Fibroblast of pulmonary artery (primary cell): Measurements from ENCODE around the gene ABHD17A.
"Not testable (repeated sequence)": the region's sequence is repeated elsewhere in the genome, so short reads cannot be mapped to it uniquely, and the experiment has no call there.

Experiments used
- DNase-seq: peaks from one replicate; pipeline ENCODE4 v3.0.0-alpha.2; 2010; ENCODE audit warnings: low read depth
- H3K4me3 ChIP-seq: replicated peaks from 2 replicates; pipeline ENCODE4 v1.5.1; 2011; ENCODE audit warnings: low read depth, mild to moderate bottlenecking, control low read depth, low read length, moderate library complexity
- CTCF ChIP-seq: IDR thresholded peaks from 2 replicates; pipeline ENCODE4 v1.5.1; 2011; ENCODE audit warnings: mild to moderate bottlenecking, control low read depth, low read length, inconsistent platforms; ENCODE audit errors: missing control alignments

Gene ABHD17A

GRCh38 chr19:1880611-1881392, 4.5 kb downstream of the ABHD17A start:
- DNase-seq: no peak
- no peak overlapping the region for H3K4me3 ChIP-seq
- TF ChIP-seq CTCF: no peak

- DNase-seq, H3K4me3 ChIP-seq: not testable (repeated sequence)
These were observed 5.3 kb downstream of the ABHD17A start for GRCh38 chr19:1879982-1880381.

- not testable (repeated sequence) for DNase-seq, H3K4me3 ChIP-seq
These were observed 6.7 kb downstream of the ABHD17A start for GRCh38 chr19:1878583-1878982.

GRCh38 chr19:1877280-1877660, 8.0 kb downstream of the ABHD17A start:
- not testable (repeated sequence) for H3K4me3 ChIP-seq, DNase-seq

- DNase-seq: not testable (repeated sequence)
These were observed 8.6 kb downstream of the ABHD17A start for GRCh38 chr19:1876496-1877279.

GRCh38 chr19:1875646-1876495, 9.4 kb downstream of the ABHD17A start:
- H3K4me3 ChIP-seq: peak overlapping the region; percentile 94
- peak; percentile 89 for DNase-seq
- TF ChIP-seq CTCF: no peak

More at GRCh38 chr19:1876496-1877279, 8.6 kb downstream of the ABHD17A start:
- H3K4me3 ChIP-seq: peak overlapping the region; percentile 94

- H3K4me3 ChIP-seq: peak overlapping the region; percentile 94
These were observed 10.0 kb downstream of the ABHD17A start for GRCh38 chr19:1875265-1875645.

GRCh38 chr19:1874554-1875185, 10.6 kb downstream of the ABHD17A start:
- peak overlapping the region; percentile 94 for H3K4me3 ChIP-seq
- TF ChIP-seq CTCF: no peak
- DNase-seq: no peak

More at GRCh38 chr19:1875265-1875645, 10.0 kb downstream of the ABHD17A start:
- not testable (repeated sequence) for DNase-seq
